K562 (cell line): ENCODE results near the gene LINS1.

Source experiments
- FOXA1 ChIP-seq: fragments of 450-650 bp; IDR thresholded peaks from 2 replicates; pipeline ENCODE4 v1.6.1; 2016; ENCODE audit warnings: mild to moderate bottlenecking, borderline replicate concordance
- POLR2A ChIP-seq: fragments of 450-650 bp; conservative IDR thresholded peaks from 2 replicates; pipeline ENCODE4 v1.6.1; 2016
- ZFPM2 ChIP-seq: fragments of 250-450 bp; sonication (Bioruptor Pico); IDR thresholded peaks from 2 replicates; pipeline ENCODE4 v1.5.1; 2022; ENCODE audit warnings: mild to moderate bottlenecking
- ZNF253 ChIP-seq: fragments of 250-450 bp; sonication (Bioruptor Pico); conservative IDR thresholded peaks from 2 replicates; pipeline ENCODE4 v1.6.1; 2021; ENCODE audit warnings: mild to moderate bottlenecking

- no peak for TF ChIP-seq POLR2A
- TF ChIP-seq ZFPM2: no peak
- no peak for TF ChIP-seq FOXA1
- no peak for TF ChIP-seq ZNF253 (CRISPR knock-in tag)
Observed at GRCh38 chr15:100638177-100638730, 36.3 kb upstream of the LINS1 start.
